ENCODE data around the gene COL6A5. TPM values are rescaled to one million over a fixed set of nuclear protein-coding genes. Genes with fewer than 3 reads are reported as not detected.
"Not testable (repeated sequence)": the region's sequence is repeated elsewhere in the genome, so short reads cannot be mapped to it uniquely, and the experiment has no call there.

COL6A5 gene
- total and polyA plus RNA-seq, 12 donors = 0.11 TPM; not detected in 10

GRCh38 chr3:130429713-130430023 lies 84.2 kb downstream of the COL6A5 start:
- no peak for TF ChIP-seq CTCF (IDR thresholded peaks at IDR 0.05)
- no peak for TF ChIP-seq POLR2A (IDR thresholded peaks at IDR 0.05)
- Histone ChIP-seq H3K4me3 (no peak overlapping the region), H3K36me3 (replicated peaks in 1 of 2) (no peaks in the 10 kb centered on the region), H3K4me1 (replicated peaks in 1 of 2) (no peaks in the 10 kb centered on the region), H3K27ac (no peak overlapping the region), H3K27me3 (no peaks in the 10 kb centered on the region), H3K9me3 (replicated peaks in 1 of 3) (no peaks in the 10 kb centered on the region)
- intact Hi-C loops (cut with DNase I) = no loop called here
- WGBS, 4 donors = 38 to 50% (median 44%) methylated on average over 2 of the region's 2 CpGs
- DNase-seq = no peak

- no peak for DNase-seq
- Histone ChIP-seq H3K36me3 (replicated peaks in 1 of 2) (no peaks in the 10 kb centered on the region), H3K27me3 (no peaks in the 10 kb centered on the region), H3K27ac (no peak overlapping the region), H3K9me3 (replicated peaks in 1 of 3) (no peaks in the 10 kb centered on the region), H3K4me1 (replicated peaks in 1 of 2) (no peaks in the 10 kb centered on the region), H3K4me3 (no peak overlapping the region)
- TF ChIP-seq POLR2A (IDR thresholded peaks at IDR 0.05) = no peak
- TF ChIP-seq CTCF (IDR thresholded peaks at IDR 0.05) = no peak
- intact Hi-C loops (cut with DNase I) = no loop called here
Observed at GRCh38 chr3:130430266-130430665, 84.8 kb downstream of the COL6A5 start.

- H3K9me3 ChIP-seq (replicated peaks in 1 of 3); H3K36me3 ChIP-seq (replicated peaks in 1 of 2); H3K4me1 ChIP-seq (replicated peaks in 1 of 2); H3K27me3 ChIP-seq; DNase-seq; H3K4me3 ChIP-seq; intact Hi-C loops (cut with DNase I); H3K27ac ChIP-seq: not testable (repeated sequence)
- WGBS, 4 donors = 78 to 90% (median 83%) methylated on average over 10 of the region's 10 CpGs
Observed at GRCh38 chr3:130432086-130432485, 86.6 kb downstream of the COL6A5 start.

- 58 to 80% (median 66%) methylated on average over 1 of the region's 1 CpG for WGBS, 4 donors
- no peaks in the 10 kb centered on the region for H3K9me3 ChIP-seq (replicated peaks in 1 of 3)
- no peaks in the 10 kb centered on the region for H3K27me3 ChIP-seq
- H3K4me1 ChIP-seq (replicated peaks in 1 of 2) = no peaks in the 10 kb centered on the region
- no peak for TF ChIP-seq POLR2A (IDR thresholded peaks at IDR 0.05)
- TF ChIP-seq CTCF (IDR thresholded peaks at IDR 0.05) = no peak
- H3K36me3 ChIP-seq (replicated peaks in 1 of 2) = no peaks in the 10 kb centered on the region
- H3K4me3 ChIP-seq = no peak overlapping the region
- intact Hi-C loops (cut with DNase I) = no loop called here
- DNase-seq = no peak
- H3K27ac ChIP-seq = no peak overlapping the region
Observed at GRCh38 chr3:130433306-130433705, 87.8 kb downstream of the COL6A5 start.

- 45 to 69% (median 55%) methylated on average over 1 of the region's 1 CpG for WGBS, 4 donors
Observed at GRCh38 chr3:130442284-130442683, 96.8 kb downstream of the COL6A5 start.

GRCh38 chr3:130446840-130447239 lies 101.4 kb downstream of the COL6A5 start:
- H3K36me3 ChIP-seq (replicated peaks in 1 of 2); H3K27ac ChIP-seq; intact Hi-C loops (cut with DNase I); DNase-seq; H3K4me1 ChIP-seq (replicated peaks in 1 of 2); H3K4me3 ChIP-seq; H3K27me3 ChIP-seq; H3K9me3 ChIP-seq (replicated peaks in 1 of 3): not testable (repeated sequence)
- 71 to 90% (median 86%) methylated on average over 6 of the region's 6 CpGs for WGBS, 4 donors

More at GRCh38 chr3:130442284-130442683, 96.8 kb downstream of the COL6A5 start:
- no peak for DNase-seq
- H3K36me3 ChIP-seq (replicated peaks in 1 of 2) = no peaks in the 10 kb centered on the region
- no peaks in the 10 kb centered on the region for H3K4me1 ChIP-seq (replicated peaks in 1 of 2)
- intact Hi-C loops (cut with DNase I) = no loop called here
- no peak overlapping the region for H3K27ac ChIP-seq
- H3K4me3 ChIP-seq = no peak overlapping the region
- H3K9me3 ChIP-seq (replicated peaks in 1 of 3) = no peaks in the 10 kb centered on the region
- no peak for TF ChIP-seq POLR2A (IDR thresholded peaks at IDR 0.05)
- no peak for TF ChIP-seq CTCF (IDR thresholded peaks at IDR 0.05)
- H3K27me3 ChIP-seq = no peaks in the 10 kb centered on the region

GRCh38 chr3:130448155-130448554 lies 102.7 kb downstream of the COL6A5 start:
- WGBS, 4 donors = 51 to 66% (median 57%) methylated on average over 8 of the region's 8 CpGs
- H3K9me3 ChIP-seq (replicated peaks in 1 of 3); H3K4me3 ChIP-seq; intact Hi-C loops (cut with DNase I); H3K27me3 ChIP-seq; H3K36me3 ChIP-seq (replicated peaks in 1 of 2); H3K27ac ChIP-seq; H3K4me1 ChIP-seq (replicated peaks in 1 of 2); DNase-seq: not testable (repeated sequence)

Data from adrenal gland (tissue), 12 donors.